A673 (cell line): Measurements from ENCODE around the gene SETX.

ENCODE experiments used
- EZH2 ChIP-seq: fragments of 200-600 bp; sonication (generic); IDR thresholded peaks from 2 replicates; pipeline ENCODE4 v1.6.1; 2017; ENCODE audit warnings: borderline replicate concordance, low read depth, mild to moderate bottlenecking, mixed read lengths, antibody characterized with exemption, low read length; ENCODE audit not compliant: poor library complexity, severe bottlenecking
- TF ChIP-seq, protein P1 (sequence below): fragments of 300-800, 200-600 bp; sonication (generic); conservative IDR thresholded peaks from 2 replicates; pipeline ENCODE4 v1.5.1; 2017; ENCODE audit warnings: low read depth, mild to moderate bottlenecking, antibody characterized with exemption, low read length, moderate library complexity, mixed read lengths

DNA sequence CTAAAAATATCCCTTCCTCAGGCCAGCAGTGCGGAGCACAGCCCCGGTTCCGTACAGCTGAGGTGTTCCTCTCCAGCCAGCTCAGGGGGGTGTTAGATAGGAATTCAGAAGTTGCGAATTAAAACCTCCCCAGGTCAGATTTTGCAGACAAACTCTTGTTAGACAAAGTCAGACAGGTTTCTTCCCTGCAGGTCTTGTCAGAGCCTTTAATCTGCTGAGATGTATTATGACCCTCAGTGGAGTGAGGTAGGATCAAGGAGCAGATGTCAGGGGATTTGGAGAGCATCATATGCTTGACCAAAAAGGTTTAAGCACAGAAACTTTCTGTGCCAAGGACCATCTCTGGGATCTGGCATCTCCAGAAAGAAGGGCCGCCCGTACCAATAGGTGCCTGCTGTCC, 132.8 kb downstream of the SETX start:
- TF ChIP-seq, protein P1, sequence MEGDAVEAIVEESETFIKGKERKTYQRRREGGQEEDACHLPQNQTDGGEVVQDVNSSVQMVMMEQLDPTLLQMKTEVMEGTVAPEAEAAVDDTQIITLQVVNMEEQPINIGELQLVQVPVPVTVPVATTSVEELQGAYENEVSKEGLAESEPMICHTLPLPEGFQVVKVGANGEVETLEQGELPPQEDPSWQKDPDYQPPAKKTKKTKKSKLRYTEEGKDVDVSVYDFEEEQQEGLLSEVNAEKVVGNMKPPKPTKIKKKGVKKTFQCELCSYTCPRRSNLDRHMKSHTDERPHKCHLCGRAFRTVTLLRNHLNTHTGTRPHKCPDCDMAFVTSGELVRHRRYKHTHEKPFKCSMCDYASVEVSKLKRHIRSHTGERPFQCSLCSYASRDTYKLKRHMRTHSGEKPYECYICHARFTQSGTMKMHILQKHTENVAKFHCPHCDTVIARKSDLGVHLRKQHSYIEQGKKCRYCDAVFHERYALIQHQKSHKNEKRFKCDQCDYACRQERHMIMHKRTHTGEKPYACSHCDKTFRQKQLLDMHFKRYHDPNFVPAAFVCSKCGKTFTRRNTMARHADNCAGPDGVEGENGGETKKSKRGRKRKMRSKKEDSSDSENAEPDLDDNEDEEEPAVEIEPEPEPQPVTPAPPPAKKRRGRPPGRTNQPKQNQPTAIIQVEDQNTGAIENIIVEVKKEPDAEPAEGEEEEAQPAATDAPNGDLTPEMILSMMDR: no peak
- TF ChIP-seq EZH2: no peak
